GM23338 (cell line): ENCODE data around the gene HDGFL2. TPM values are rescaled to one million over a fixed set of nuclear protein-coding genes. Genes with fewer than 3 reads are reported as not detected.

Source experiments
- ATAC-seq: fragments of 200-7000 bp; cut with Tn5 transposase; 3 replicates; pipeline ENCODE4 v1.9.1; 2020
- DNase-seq: peaks from one replicate; pipeline ENCODE4 v3.0.0-alpha.2; 2015; ENCODE audit warnings: low spot score
- H2AFZ ChIP-seq: fragments of 200-600 bp; sonication (generic); 2 replicates; pipeline ENCODE4 v1.8.0; 2016; ENCODE audit warnings: antibody characterized with exemption, mild to moderate bottlenecking, moderate library complexity
- H3F3A ChIP-seq: fragments of 200-600 bp; sonication (generic); replicated peaks from 2 replicates; pipeline ENCODE4 v1.8.0; 2017; ENCODE audit warnings: antibody characterized with exemption, mixed run types, low read depth
- H3K27ac ChIP-seq: fragments of 200-600 bp; sonication (generic); 2 replicates; pipeline ENCODE4 v1.6.1; 2016; ENCODE audit warnings: low read depth
- H3K27me3 ChIP-seq: fragments of 200-600 bp; sonication (generic); 2 replicates; pipeline ENCODE4 v1.8.0; 2016; ENCODE audit warnings: mild to moderate bottlenecking, mixed run types, moderate library complexity; ENCODE audit not compliant: insufficient read depth
- H3K36me3 ChIP-seq: fragments of 200-600 bp; sonication (generic); 2 replicates; pipeline ENCODE4 v1.8.0; 2016; ENCODE audit warnings: mild to moderate bottlenecking; ENCODE audit not compliant: insufficient read depth
- H3K4me1 ChIP-seq: fragments of 200-600 bp; sonication (generic); 2 replicates; pipeline ENCODE4 v1.8.0; 2016; ENCODE audit warnings: mild to moderate bottlenecking, moderate library complexity; ENCODE audit not compliant: insufficient read depth
- H3K4me2 ChIP-seq: fragments of 200-600 bp; sonication (generic); 2 replicates; pipeline ENCODE4 v1.7.1; 2017; ENCODE audit warnings: mixed run types
- H3K4me3 ChIP-seq: fragments of 200-600 bp; sonication (generic); 2 replicates; pipeline ENCODE4 v1.6.1; 2016; ENCODE audit warnings: mixed run types
- H3K79me2 ChIP-seq: fragments of 200-600 bp; sonication (generic); replicated peaks from 2 replicates; pipeline ENCODE4 v1.8.0; 2017; ENCODE audit warnings: mild to moderate bottlenecking; ENCODE audit not compliant: insufficient read depth
- H3K9me2 ChIP-seq: fragments of 200-600 bp; sonication (generic); 2 replicates; pipeline ENCODE4 v1.8.0; 2017; ENCODE audit not compliant: insufficient read depth
- H4K20me1 ChIP-seq: fragments of 200-600 bp; sonication (generic); replicated peaks from 2 replicates; pipeline ENCODE4 v1.8.0; 2017; ENCODE audit warnings: mild to moderate bottlenecking; ENCODE audit not compliant: insufficient read depth
- H3K27ac Mint-ChIP-seq: 2 replicates; pipeline ENCODE4 v1.8.0; 2020; ENCODE audit warnings: inconsistent platforms, mild to moderate bottlenecking, moderate library complexity, mixed read lengths
- H3K27me3 Mint-ChIP-seq: 3 replicates; pipeline ENCODE4 v1.8.0; 2022; ENCODE audit warnings: low read depth, mild to moderate bottlenecking, moderate library complexity, mixed read lengths, inconsistent platforms; ENCODE audit not compliant: insufficient read depth, poor library complexity
- H3K36me3 Mint-ChIP-seq: 3 replicates; pipeline ENCODE4 v1.8.0; 2021; ENCODE audit warnings: low read depth, mild to moderate bottlenecking, inconsistent platforms, moderate library complexity, mixed read lengths
- H3K4me1 Mint-ChIP-seq: 3 replicates; pipeline ENCODE4 v1.8.0; 2020; ENCODE audit warnings: mild to moderate bottlenecking, inconsistent platforms, mixed read lengths
- H3K4me3 Mint-ChIP-seq: 3 replicates; pipeline ENCODE4 v1.8.0; 2021; ENCODE audit warnings: moderate library complexity, mild to moderate bottlenecking, inconsistent platforms, mixed read lengths
- H3K9me3 Mint-ChIP-seq: 3 replicates; pipeline ENCODE4 v1.8.0; 2020; ENCODE audit warnings: moderate library complexity, mild to moderate bottlenecking, inconsistent platforms, mixed read lengths
- EZH2 ChIP-seq: fragments of 200-600 bp; sonication (generic); IDR thresholded peaks from one replicate; pipeline ENCODE4 v1.8.0; 2017; ENCODE audit warnings: antibody characterized with exemption, mild to moderate bottlenecking, low read depth; ENCODE audit not compliant: unreplicated experiment
- NANOG ChIP-seq: IDR thresholded peaks from 2 replicates; pipeline ENCODE4 v1.6.1; 2016; ENCODE audit warnings: antibody characterized with exemption, borderline replicate concordance
- POLR2AphosphoS5 ChIP-seq: IDR thresholded peaks from 2 replicates; pipeline ENCODE4 v1.6.1; 2016; ENCODE audit warnings: antibody characterized with exemption, low read depth
- STAT1 ChIP-seq: IDR thresholded peaks from one replicate; pipeline ENCODE4 v1.6.1; 2016; ENCODE audit warnings: antibody characterized with exemption; ENCODE audit not compliant: unreplicated experiment
- ZNF331 ChIP-seq: fragments of 250-450 bp; sonication (Bioruptor Pico); IDR thresholded peaks from 2 replicates; pipeline ENCODE4 v1.5.0; 2020; ENCODE audit warnings: low read depth, mild to moderate bottlenecking, moderate library complexity
- polyA plus RNA-seq: library from polyadenylated mRNA; unstranded; fragments of >200 nt; fragmentation: Nextera tagmentation; extraction: Ambion mirVana; gene quantifications from 2 replicates; pipeline ENCODE4 v1.2.1, GENCODE V29; 2016
- total RNA-seq: library from RNA; depleted of rRNA; stranded (reverse); fragments of >200 nt; shearing (Covaris generic); gene quantifications from 2 replicates; pipeline ENCODE4 v1.2.3, GENCODE V29; 2014
- TF ChIP-seq, protein P1 (sequence below): fragments of 250-450 bp; sonication (Bioruptor Pico); IDR thresholded peaks from 2 replicates; pipeline ENCODE4 v1.5.0; 2020; ENCODE audit warnings: mild to moderate bottlenecking, moderate library complexity
- TF ChIP-seq, protein P2 (sequence below), 2 experiments: fragments of 200-600 bp in 1 of 2; sonication (generic) in 1 of 2; conservative IDR thresholded peaks; 2 replicates each; pipeline versions ENCODE4 v1.5.1 to v1.6.1; 2016 to 2017; ENCODE audit warnings: antibody characterized with exemption in 2 of 2, low read depth in 2 of 2, mild to moderate bottlenecking in 2 of 2, moderate library complexity in 1 of 2

HDGFL2 gene
- total and polyA plus RNA-seq, 2 experiments from 2014 or later, result 64.8 to 113 TPM

DNA sequence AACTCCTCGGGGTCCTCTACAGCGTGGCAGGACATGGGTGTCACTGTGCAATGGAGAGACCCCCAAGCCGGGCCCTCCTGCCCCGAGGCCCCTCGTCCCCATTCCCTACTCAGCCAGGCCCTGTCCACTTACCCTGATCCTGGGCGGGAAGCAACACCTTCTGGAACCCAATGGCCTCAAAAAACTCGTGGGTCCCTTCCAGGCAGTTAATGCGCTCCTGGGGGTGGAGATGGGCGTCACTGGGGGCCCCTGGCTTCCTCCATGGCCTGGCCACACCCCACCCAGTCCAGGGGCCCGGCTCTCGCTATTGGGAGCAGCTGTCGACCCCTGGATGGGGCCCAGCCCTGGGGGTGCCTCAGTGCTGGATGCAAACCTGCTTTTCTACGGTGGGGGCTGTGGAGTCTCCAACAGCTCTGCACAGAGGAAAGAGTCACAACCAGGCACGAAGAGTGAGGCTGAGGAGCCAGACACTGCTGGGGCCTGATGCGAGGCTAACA is 25.3 kb upstream of the HDGFL2 start:
- Histone ChIP-seq H3K27me3 (no peaks in the 10 kb centered on the region), H3K36me3 (no peaks in the 10 kb centered on the region), H3K9me2 (no peaks in the 10 kb centered on the region), H3K27ac (0 out of 2 replicates have a peak overlapping the region, but pooled peaks have one; percentile 32), H4K20me1 (peaks cover 13% of the 10 kb centered on the region), H3K4me1 (no peaks in the 10 kb centered on the region), H2AFZ (no peak overlapping the region), H3K4me2 (no peak overlapping the region), H3K4me3 (no peak overlapping the region), H3K79me2 (no peaks in the 10 kb centered on the region), H3F3A (peaks cover 21% of the 10 kb centered on the region; the same call in 1 of the 2 replicates)
- TF ChIP-seq POLR2AphosphoS5 (no peak), ZNF331 (CRISPR knock-in tag) (no peak), EZH2 (no peak), STAT1 (no peak), NANOG (no peak)
- TF ChIP-seq, protein P1, sequence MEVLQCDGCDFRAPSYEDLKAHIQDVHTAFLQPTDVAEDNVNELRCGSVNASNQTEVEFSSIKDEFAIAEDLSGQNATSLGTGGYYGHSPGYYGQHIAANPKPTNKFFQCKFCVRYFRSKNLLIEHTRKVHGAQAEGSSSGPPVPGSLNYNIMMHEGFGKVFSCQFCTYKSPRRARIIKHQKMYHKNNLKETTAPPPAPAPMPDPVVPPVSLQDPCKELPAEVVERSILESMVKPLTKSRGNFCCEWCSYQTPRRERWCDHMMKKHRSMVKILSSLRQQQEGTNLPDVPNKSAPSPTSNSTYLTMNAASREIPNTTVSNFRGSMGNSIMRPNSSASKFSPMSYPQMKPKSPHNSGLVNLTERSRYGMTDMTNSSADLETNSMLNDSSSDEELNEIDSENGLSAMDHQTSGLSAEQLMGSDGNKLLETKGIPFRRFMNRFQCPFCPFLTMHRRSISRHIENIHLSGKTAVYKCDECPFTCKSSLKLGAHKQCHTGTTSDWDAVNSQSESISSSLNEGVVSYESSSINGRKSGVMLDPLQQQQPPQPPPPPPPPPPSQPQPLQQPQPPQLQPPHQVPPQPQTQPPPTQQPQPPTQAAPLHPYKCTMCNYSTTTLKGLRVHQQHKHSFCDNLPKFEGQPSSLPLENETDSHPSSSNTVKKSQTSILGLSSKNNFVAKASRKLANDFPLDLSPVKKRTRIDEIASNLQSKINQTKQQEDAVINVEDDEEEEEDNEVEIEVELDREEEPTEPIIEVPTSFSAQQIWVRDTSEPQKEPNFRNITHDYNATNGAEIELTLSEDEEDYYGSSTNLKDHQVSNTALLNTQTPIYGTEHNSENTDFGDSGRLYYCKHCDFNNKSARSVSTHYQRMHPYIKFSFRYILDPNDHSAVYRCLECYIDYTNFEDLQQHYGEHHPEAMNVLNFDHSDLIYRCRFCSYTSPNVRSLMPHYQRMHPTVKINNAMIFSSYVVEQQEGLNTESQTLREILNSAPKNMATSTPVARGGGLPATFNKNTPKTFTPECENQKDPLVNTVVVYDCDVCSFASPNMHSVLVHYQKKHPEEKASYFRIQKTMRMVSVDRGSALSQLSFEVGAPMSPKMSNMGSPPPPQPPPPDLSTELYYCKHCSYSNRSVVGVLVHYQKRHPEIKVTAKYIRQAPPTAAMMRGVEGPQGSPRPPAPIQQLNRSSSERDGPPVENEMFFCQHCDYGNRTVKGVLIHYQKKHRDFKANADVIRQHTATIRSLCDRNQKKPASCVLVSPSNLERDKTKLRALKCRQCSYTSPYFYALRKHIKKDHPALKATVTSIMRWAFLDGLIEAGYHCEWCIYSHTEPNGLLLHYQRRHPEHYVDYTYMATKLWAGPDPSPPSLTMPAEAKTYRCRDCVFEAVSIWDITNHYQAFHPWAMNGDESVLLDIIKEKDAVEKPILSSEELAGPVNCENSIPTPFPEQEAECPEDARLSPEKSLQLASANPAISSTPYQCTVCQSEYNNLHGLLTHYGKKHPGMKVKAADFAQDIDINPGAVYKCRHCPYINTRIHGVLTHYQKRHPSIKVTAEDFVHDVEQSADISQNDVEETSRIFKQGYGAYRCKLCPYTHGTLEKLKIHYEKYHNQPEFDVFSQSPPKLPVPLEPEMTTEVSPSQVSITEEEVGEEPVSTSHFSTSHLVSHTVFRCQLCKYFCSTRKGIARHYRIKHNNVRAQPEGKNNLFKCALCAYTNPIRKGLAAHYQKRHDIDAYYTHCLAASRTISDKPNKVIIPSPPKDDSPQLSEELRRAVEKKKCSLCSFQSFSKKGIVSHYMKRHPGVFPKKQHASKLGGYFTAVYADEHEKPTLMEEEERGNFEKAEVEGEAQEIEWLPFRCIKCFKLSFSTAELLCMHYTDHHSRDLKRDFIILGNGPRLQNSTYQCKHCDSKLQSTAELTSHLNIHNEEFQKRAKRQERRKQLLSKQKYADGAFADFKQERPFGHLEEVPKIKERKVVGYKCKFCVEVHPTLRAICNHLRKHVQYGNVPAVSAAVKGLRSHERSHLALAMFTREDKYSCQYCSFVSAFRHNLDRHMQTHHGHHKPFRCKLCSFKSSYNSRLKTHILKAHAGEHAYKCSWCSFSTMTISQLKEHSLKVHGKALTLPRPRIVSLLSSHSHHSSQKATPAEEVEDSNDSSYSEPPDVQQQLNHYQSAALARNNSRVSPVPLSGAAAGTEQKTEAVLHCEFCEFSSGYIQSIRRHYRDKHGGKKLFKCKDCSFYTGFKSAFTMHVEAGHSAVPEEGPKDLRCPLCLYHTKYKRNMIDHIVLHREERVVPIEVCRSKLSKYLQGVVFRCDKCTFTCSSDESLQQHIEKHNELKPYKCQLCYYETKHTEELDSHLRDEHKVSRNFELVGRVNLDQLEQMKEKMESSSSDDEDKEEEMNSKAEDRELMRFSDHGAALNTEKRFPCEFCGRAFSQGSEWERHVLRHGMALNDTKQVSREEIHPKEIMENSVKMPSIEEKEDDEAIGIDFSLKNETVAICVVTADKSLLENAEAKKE (CRISPR knock-in tag), result no peak
- TF ChIP-seq, protein P2, sequence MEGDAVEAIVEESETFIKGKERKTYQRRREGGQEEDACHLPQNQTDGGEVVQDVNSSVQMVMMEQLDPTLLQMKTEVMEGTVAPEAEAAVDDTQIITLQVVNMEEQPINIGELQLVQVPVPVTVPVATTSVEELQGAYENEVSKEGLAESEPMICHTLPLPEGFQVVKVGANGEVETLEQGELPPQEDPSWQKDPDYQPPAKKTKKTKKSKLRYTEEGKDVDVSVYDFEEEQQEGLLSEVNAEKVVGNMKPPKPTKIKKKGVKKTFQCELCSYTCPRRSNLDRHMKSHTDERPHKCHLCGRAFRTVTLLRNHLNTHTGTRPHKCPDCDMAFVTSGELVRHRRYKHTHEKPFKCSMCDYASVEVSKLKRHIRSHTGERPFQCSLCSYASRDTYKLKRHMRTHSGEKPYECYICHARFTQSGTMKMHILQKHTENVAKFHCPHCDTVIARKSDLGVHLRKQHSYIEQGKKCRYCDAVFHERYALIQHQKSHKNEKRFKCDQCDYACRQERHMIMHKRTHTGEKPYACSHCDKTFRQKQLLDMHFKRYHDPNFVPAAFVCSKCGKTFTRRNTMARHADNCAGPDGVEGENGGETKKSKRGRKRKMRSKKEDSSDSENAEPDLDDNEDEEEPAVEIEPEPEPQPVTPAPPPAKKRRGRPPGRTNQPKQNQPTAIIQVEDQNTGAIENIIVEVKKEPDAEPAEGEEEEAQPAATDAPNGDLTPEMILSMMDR (conservative IDR thresholded peaks at IDR 0.05; ENCODE audit: low read depth in 2 of 2), result no peak
- H3K4me3 Mint-ChIP-seq, result no peak overlapping the region
- ATAC-seq (no peak), DNase-seq (no peak)
- peaks cover 13% of the 10 kb centered on the region; the same call in 2 of the 3 replicates for H3K4me1 Mint-ChIP-seq
- peaks cover 46% of the 10 kb centered on the region for H3K27me3 Mint-ChIP-seq
- H3K27ac Mint-ChIP-seq, result no peak overlapping the region
- no peaks in the 10 kb centered on the region; the same call in 1 of the 3 replicates for H3K9me3 Mint-ChIP-seq
- H3K36me3 Mint-ChIP-seq, result peaks cover 50% of the 10 kb centered on the region
